SHP77 treated with DMSO at 0.1 percent for 48 hours (cell line): Measurements from ENCODE around the gene MED31.
"Not testable (repeated sequence)": the region's sequence is repeated elsewhere in the genome, so short reads cannot be mapped to it uniquely, and the experiment has no call there.

Experiments
- DNase-seq: peaks from one replicate; lab custom pipeline; 2025; lab: John Stamatoyannopoulos, UW

MED31 gene

DNA sequence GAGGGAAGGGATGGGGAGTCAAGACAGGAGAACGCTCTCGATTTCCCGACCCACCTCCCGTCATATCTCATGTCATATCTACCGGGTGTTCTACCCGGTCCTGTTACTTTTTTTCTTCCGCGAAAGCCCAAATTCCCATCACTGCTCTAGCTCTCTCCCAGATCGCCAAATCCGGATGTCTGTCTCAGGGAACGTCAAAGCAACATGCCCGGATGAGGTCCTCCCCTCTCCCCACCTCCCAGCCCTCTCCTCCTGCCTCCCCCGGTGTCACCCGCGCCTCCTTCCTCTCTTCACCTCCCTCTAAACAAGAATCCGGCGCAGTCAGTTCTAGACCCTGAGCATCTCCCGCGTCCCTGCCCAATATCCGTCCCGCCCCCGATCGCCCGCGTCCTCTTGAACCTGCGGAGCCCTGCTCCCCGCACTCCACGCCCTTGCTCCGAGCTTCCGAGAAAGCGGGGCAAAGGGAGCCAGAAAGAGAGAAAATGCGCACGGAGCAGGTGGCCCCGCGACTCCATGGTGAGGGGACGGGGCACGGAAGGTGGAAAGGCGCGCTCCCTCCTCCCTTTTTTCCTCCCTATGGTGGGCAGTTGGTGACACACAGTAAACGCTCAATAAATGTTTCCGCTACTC lies 4.4 kb upstream of the MED31 start:
- not testable (repeated sequence) for DNase-seq

DNA sequence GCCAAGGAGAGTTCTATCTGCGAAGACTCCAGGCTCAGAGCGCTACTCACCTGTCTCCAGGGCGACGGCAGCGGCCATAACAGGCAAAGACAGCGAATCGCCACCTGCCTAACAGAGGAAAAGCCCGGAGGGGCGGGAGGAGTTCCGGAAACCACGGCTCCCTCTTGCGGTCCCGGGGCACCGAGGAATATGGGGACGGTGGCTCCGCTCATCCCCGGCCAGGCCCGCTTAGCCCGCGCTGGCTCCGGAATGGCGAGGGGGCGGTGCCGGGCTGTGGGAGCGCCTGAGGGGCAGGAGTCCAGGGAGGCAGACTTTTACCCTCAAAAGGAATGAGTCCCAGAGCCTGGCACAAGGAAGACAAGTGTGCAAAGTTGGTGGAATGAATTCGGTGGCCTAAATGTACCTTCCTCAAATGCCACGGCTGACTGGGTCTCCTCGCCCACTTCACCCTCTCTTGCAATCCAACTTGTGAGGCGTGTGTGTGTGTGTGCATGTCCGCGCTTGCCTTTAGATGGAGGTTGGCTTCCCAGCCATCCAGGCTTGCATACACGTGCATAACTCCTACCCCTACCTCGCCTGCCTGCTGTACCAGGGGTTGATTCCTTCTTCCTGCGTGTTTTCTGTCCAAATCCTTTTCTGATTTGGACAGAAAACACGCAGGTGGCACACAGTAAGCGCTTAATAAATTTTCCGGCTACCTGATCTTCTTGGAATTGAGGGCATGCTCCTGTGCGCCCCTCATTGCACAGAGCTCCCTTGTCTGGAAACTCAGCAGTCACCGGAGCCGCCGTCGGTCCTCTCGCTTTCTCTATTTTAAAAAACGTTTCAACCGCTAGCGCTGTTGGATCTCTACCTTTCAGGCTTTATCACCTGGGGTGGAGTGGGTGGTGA lies 3.7 kb upstream of the MED31 start:
- DNase-seq, result no peak

DNA sequence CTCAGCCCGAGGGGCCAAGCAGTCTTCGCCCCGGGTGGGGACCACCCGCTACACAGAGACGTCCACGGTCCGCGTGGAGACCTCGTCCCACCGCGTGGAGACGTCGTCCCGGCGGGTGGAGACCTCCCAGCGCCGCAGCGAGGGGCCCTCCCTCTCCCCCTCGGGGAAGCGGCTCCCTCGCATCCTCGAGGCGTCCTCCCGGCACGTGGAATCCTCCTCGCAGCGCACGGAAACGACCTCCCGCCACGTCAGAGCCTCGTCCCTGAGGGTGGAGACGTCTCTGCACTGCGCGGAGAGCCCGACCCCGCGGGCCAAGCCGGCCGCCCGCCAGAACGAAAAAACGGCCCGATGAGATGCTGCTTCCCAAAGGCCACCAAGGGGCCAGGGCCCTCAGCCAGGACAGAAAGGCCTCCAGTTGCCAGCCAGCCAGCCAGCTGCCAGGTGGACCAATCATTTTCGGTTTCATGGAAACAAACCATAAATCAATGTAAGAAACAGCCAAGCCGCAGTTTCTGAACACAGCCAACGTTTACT lies 581 bp upstream of the MED31 start:
- DNase-seq, result peak; percentile 35

DNA sequence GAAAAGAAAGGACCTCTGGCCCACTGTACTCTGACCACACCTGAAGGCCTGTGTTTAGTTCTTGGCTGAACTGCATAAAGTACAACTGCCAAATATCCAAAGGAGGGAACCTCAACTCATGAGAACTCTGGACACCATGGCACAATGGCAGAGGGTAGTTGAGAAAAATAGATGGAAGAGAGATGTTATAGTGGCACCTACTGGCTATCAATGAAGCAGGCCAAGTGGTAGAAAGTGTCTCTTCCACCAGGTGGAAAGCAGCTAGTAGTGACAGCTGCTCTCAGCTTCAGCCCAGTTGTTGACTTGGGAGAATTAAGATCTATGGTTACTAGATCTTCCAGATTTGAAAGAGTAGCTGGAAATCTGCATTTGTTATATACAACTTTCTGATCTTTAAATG lies 3.2 kb downstream of the MED31 start:
- DNase-seq, result no peak

DNA sequence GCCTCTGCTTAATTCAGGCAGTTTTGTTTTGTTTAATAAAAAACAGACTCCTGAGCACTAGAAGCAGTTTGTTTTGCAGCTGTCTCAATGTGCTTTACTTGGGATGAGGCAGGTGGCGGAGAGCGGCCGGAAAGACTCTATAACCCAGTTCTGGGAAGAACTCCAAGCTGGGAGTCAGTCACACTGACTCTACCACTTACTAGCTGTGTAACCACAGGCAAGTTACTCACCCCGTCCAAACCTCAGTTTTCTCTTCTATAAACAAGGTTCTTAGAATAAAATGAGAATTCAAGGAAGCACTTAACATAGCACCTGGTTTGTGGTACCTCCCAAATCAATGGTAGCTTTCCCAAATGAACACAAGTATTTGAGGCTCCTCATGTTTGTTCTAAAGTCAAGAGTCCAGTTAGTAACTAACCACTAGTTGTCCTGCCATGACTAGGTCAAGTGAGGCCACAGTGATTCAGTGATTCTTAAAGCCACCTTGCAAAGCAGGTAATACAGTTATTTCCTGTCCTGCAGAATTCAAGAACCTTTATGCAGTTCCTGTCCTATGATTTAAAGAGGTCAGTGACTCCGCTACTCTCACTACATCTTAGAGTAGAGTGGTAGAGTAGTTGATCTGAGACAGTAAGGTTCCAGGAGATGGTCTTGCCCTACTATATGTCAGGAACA lies 7.8 kb downstream of the MED31 start:
- no peak for DNase-seq

DNA sequence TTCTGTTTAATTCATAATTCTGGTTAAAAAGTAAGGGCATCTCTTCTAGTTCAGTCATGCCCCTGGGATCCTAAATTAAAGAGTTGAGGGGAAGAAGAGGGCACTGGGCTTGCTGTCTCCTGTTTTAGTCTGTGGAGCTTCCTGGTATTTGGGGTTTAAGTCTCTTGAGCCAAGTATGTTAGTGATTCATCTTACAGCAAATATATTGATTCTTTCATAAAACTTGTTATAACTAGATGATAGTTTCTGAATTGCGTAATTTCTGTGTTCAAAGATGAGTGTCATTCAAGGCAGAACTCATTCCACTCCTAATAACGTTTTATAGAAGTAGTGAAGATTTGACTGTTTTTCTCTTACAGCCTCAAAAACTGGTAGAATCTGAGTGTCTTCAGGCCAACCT lies 8.8 kb downstream of the MED31 start:
- no peak for DNase-seq

DNA sequence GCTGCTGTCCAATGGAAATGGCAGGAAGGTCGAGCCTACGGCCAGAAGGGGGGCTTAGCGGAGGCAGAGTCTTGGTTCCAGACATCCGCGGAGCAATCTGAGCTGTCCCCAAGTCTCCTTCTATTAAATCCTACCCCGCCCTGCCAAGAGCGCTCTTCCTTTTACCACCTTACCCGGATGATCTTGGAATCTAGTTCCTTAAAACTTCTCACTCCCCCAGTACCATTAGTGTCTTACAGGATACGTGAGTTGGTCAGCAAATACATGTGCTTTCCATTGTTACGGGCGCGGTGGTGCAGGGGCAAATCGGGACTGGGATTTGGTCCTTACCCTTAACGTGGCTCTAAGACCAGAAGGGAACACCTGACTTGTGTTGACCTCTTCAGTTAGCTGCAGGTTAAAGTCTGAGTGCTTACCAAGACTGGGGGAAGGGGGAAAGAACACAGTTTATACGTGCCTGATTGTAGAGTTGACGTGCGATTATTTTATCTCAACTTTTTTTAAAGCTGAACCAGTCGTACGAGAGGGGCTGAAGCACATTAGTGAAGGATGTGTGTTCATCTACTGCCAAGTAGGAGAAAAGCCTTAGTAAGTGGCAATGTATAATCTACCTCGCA lies 10.1 kb downstream of the MED31 start:
- DNase-seq, result peak; percentile 33

DNA sequence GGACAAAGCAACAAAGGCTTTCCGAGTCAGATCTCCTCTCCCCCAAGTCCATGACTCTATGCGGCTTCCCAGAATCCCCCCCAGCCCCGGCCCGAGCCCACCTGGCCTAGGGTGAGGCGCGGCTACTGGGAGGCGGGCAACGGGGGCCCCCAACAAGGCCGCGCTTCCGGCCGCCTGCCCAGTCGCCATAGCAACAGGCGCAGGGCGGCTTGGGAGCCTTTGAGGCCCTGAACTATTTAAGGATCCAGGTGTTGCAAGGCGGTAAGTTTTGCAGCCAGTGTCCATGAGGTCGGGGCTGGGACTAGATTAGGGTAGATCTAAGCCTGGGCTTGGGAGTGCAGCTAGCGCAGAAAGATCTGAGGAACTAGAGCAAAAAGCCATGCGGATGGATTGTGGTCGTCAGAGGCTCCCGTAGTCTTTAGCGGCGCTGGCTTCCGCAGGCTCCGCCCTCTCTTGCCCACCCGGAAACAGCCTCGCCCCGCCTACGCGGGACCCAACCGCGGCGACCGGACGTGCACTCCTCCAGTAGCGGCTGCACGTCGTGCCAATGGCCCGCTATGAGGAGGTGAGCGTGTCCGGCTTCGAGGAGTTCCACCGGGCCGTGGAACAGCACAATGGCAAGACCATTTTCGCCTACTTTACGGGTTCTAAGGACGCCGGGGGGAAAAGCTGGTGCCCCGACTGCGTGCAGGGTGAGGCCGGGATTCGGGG lies 10.7 kb downstream of the MED31 start, which contains the start of the genes KIAA0753 and TXNDC17:
Gene KIAA0753, minus strand, starts transcription at position 176 of the 711 bp plus-strand sequence. CDS start 5,608 bp downstream, outside the sequence.
Gene TXNDC17, plus strand, starts transcription at position 525 of the 711 bp plus-strand sequence. Its CDS starts 23 bp downstream, at position 548.
- DNase-seq, result peak; percentile 92

DNA sequence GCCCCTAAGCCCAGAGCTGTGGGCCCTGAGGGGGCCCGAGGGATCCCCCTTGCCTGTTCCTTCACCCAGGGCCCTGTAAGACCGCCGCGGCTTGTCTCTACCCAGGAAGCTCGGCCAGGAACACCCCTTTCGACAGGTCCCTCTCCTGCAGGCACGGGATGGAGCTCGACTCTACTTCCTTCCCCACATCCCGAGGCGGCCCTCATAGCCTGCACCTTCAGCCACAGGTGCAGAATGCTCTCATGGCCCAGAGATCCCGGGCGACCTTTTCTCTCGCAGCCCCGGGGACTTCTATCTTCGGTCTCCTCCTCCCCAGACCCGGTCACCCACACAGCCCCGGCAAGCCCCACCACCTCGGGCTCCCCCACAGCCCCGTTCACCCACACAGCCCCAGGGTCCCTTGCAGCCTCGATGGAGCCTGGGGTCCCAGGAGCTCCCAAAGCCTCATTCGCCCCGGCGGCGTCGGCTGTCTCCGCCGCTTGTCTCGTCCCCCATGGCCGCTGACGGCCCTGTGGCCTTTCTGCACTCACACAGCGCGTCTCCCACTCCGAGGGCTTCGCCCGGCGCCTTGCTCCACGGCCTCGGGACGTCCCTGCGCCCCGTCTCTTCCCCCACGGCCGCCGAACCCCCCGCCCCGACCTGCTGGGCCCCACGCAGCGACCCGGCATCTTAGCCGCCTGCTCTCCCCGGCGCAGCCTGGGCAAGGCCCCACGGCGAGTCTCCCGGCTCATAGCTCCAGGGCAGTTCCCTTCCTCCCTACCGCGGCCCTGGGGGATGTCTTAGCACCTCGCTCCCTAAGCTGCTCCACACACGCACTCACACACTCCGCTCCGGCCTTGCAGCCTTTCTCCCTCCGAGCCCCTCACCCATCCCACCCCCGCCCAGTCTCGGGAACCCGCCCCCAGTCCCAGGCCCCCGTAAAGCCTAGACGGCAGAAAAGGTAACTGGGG lies 11.5 kb downstream of the MED31 start:
- no peak for DNase-seq

DNA sequence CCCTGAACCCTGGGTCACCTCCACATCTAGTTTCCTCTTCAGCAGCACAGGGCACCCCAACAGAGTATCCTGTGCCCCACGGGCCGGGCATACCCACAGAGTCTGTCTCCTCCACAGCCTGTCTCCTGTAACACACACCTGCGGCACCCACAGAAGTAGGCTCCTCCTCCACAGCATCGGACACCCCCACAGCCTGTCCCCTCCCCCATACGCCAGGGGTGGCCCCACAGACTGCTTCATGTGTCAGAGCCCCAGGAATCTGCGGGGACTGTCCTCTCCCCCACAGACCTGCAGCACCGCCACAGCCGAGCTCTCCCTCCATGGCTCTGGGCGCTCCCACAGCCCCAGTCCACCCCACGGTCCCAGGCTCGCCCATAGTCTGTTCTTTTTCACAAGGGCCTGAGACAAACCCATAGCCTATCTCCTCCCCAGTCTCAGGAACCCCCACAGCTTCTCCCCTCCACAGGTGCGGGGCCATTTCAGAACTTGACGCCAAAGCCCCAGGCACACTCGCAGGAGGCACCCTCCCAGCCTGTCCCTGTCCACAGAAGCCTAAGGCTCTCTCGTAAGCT lies 12.3 kb downstream of the MED31 start:
- DNase-seq, result no peak

DNA sequence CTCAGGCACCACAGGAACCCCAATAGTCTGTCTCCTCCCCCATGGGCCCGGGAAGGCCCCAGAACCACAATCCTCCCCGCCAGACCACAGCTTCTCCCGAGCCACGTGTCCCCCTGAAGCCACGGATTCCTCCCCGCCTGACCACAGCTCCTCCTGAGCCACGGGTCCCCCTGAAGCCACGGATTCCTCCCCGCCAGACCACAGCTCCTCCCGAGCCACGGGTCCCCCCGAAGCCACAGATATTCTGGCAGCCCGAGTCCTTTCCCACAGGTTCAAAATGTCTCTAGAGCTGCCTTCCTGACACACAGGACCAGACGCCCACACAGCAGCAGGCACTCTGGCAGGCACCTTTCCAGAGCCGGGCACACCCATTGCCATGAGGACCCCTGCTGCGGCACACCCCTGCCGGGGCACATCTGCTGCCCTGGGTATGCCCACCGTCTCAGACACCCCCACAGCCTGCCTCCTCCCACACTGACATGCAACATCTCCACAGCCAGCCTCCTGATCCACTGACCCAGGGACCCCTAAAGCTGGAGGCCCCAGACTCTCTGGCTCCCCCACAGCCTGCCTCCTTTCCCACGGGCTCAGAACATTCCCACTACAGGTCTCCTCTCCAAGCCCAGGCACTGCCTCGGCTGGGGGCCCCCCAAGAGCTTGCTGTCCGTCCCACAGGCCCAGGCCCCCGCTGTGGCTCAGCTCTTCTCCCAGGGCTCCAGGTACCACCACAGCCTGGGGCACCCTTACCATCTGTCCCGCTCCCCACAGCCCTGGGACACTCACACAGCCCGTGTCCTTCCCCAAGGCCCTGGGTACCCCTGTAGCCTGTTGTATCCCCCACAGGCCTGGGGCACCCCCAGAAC lies 13.1 kb downstream of the MED31 start:
- no peak for DNase-seq

DNA sequence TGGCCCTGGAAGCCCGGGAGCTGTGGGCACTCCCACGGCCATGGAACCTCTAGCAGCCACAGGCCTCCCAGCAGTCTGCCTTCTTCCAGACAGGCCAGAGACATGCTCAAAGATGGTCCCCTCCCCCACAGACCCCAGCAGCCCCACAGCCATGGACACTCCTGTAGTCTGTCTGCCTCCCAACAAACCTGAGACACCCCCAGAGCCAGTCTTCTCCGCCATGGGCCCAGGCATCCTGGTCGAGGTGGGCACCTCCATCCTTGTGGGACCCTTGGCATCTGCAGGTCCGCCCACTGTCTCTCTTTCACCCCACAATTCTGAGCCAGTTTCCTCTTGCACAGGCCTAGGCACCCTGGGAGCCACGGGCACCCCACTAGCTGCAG lies 14.0 kb downstream of the MED31 start:
- no peak for DNase-seq

DNA sequence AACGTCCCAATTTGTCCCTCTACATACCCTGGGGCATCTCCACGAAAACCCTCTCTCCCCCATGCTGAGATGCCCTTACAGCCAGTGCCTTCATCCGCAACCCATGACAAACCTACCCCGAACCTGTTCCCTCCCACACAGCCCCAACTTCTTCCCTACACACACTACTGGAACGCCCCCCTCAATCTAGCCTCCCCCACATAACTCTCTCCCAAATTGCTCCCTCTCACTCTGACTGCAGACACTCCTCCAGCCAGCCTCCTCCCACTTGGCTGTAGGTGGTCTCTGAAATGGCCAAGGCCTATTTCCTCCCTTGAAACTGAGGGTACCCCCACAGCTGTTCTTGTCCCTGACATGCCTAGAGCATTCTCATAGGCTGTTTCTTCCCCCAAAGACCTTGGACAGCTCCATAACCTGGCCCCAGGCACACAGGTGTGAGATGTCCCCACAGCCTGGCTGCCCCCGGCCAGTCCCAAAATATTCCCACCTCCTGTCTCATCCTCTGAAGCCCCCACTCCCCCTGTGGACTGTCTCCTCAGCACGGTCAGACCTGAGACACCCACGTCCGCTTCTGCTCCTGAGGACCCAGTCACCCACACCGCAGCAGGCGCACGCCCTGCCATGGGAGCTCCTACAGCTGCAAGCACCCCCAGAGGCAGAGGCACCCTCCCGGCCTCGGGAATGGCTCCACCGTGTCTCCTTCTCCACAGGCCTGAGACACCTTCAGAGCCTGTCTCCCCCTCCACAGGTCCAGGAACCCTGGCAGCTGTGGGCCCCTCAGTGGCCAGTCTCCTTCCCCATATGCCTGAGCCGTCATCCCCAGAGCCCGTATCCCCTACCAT lies 14.6 kb downstream of the MED31 start:
- DNase-seq, result no peak

DNA sequence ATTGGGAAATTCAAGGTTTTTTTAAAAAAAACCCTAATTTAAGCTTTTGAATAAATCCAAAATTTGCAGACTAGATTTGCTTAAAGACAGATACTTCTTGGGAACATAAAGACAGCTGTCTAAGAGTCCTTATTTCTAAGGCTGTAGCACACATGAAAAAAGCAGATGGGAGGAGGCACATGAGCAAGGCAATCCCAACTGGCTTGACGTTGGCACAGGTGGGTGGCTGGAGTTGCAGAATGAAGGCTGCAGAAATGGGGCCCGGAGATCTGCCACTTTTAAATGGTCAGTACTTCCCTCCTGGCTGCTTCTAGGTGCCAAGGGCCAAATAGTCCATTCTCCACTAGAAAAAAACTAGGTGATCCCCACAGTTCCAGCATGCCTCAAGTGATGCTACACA lies 15.3 kb downstream of the MED31 start:
- no peak for DNase-seq

DNA sequence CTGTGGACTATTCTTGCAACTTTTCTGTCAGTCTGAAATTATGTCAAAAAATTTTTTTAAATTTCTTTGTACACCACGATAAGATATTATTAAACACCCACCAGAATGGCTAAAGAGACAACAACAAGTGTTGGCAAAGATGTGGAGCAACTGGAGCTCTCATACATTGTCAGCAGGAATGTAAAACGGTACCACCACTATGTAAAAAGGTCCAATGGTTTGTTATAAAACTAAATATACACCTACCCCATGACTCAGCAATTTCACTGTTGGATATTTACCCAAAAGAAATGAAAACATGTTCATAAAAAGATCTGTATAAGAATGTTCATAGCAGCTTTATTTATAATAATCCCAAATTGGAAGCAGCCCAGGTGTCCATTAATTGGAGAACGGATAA lies 18.1 kb downstream of the MED31 start:
- DNase-seq, result no peak

DNA sequence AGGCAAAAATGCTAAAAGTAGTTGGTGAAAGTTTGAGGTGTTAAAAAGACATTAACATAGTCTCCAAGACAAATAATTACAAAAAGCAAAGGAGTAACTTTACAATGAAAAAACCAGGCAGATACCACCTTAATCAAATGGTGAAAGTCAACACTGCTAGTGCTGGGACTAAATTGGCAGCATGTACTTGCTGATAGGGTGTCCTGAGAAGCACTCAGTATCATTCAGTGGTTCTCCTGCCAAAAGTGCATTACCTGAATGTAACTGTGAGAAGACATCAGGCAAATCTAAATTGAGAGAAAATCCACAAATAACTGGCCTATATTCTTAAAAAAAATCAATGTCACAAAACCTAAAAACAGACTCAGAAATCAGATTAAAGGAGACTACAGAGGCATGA lies 18.9 kb downstream of the MED31 start:
- DNase-seq, result no peak

DNA sequence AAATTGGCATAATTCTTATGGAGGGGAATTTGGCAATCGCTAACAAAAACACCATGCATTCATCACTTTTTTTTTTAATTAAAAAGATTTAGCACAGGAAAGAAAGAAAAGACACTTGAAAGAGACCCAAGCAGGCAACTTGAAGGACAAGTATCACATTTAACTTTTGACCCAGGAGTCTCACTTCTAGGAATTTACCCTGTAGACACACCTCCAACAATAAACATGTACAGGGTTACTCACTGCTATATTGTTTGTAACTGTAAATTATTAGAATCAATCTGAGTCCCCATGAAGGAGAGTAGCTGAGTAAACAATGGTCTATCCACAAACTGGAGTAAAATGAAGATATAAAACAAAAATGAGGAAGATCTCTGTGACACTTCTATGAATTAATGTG lies 21.0 kb downstream of the MED31 start:
- DNase-seq, result no peak

DNA sequence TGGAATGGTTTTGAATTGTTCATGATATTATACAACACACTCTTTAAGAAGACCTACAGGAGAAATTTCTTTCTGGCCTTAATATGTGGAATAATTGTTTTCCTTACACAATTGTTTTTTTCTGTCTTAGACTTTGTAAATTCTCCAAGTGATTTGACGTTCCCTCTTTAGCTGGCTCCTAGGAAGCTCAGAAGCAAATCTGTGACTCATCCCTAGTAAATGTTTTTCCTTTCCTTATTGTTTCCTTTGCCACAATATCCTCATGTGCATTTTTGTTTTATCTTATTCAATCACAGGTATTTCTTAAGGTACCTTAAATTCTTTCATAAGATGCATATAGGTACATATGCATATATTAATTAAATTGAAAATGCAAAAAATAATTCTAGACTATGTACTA lies 24.4 kb downstream of the MED31 start:
- DNase-seq, result no peak
